Glutamatergic neuron (in vitro differentiated cells): ENCODE measurements around the gene RBFOX2. TPM values are rescaled to one million over a fixed set of nuclear protein-coding genes. Genes with fewer than 3 reads are reported as not detected.
"Not testable (repeated sequence)": the region's sequence is repeated elsewhere in the genome, so short reads cannot be mapped to it uniquely, and the experiment has no call there.

Source experiments
- DNase-seq: peaks from one replicate; pipeline ENCODE4 v3.0.0; 2022
- H3K27ac Mint-ChIP-seq: one replicate; pipeline ENCODE4 v1.8.0; 2020; ENCODE audit warnings: mild to moderate bottlenecking, mixed read lengths, inconsistent platforms; ENCODE audit not compliant: unreplicated experiment
- H3K27me3 Mint-ChIP-seq: one replicate; pipeline ENCODE4 v1.8.0; 2020; ENCODE audit warnings: mild to moderate bottlenecking, moderate library complexity, mixed read lengths, inconsistent platforms; ENCODE audit not compliant: unreplicated experiment
- H3K36me3 Mint-ChIP-seq: one replicate; pipeline ENCODE4 v1.8.0; 2020; ENCODE audit warnings: mild to moderate bottlenecking, mixed read lengths, inconsistent platforms; ENCODE audit not compliant: unreplicated experiment
- H3K4me1 Mint-ChIP-seq: one replicate; pipeline ENCODE4 v1.8.0; 2020; ENCODE audit warnings: mild to moderate bottlenecking, low read depth, mixed read lengths, inconsistent platforms; ENCODE audit not compliant: unreplicated experiment
- H3K4me3 Mint-ChIP-seq: one replicate; pipeline ENCODE4 v1.8.0; 2020; ENCODE audit warnings: mild to moderate bottlenecking, mixed read lengths, inconsistent platforms; ENCODE audit not compliant: unreplicated experiment
- H3K9me3 Mint-ChIP-seq: one replicate; pipeline ENCODE4 v1.8.0; 2020; ENCODE audit warnings: mild to moderate bottlenecking, moderate library complexity, mixed read lengths, inconsistent platforms; ENCODE audit not compliant: unreplicated experiment
- total RNA-seq: library from RNA; stranded (reverse); fragmentation: NEBNext Ultra II Directional; extraction: Animal tissue kit (Norgen Biotek cat#: 25700); gene quantifications from one replicate; pipeline ENCODE4 v1.2.1, GENCODE V29; 2021; ENCODE audit not compliant: unreplicated experiment
- TF ChIP-seq, protein P1 (sequence below): fragments of 200-600 bp; sonication (generic); IDR thresholded peaks from one replicate; pipeline ENCODE4 v1.5.0; 2021; ENCODE audit not compliant: partially characterized antibody, unreplicated experiment

Gene RBFOX2
- total RNA-seq, 1 donor from 2014 or later, result 380 TPM

- Mint-ChIP-seq H3K27me3 (peaks cover 8% of the 10 kb centered on the region), H3K4me3 (no peak overlapping the region), H3K4me1 (peaks cover 11% of the 10 kb centered on the region), H3K9me3 (peaks cover 2% of the 10 kb centered on the region), H3K27ac (no peak overlapping the region), H3K36me3 (no peaks in the 10 kb centered on the region)
- no peak for DNase-seq
- TF ChIP-seq, protein P1, sequence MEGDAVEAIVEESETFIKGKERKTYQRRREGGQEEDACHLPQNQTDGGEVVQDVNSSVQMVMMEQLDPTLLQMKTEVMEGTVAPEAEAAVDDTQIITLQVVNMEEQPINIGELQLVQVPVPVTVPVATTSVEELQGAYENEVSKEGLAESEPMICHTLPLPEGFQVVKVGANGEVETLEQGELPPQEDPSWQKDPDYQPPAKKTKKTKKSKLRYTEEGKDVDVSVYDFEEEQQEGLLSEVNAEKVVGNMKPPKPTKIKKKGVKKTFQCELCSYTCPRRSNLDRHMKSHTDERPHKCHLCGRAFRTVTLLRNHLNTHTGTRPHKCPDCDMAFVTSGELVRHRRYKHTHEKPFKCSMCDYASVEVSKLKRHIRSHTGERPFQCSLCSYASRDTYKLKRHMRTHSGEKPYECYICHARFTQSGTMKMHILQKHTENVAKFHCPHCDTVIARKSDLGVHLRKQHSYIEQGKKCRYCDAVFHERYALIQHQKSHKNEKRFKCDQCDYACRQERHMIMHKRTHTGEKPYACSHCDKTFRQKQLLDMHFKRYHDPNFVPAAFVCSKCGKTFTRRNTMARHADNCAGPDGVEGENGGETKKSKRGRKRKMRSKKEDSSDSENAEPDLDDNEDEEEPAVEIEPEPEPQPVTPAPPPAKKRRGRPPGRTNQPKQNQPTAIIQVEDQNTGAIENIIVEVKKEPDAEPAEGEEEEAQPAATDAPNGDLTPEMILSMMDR, result no peak
These were observed 23.9 kb upstream of the RBFOX2 start for GRCh38 chr22:36052505-36052941.

GRCh38 chr22:36049678-36049997, 21.0 kb upstream of the RBFOX2 start:
- Mint-ChIP-seq H3K9me3 (peaks cover 2% of the 10 kb centered on the region), H3K36me3 (no peaks in the 10 kb centered on the region), H3K27ac (no peak overlapping the region), H3K4me1 (no peaks in the 10 kb centered on the region), H3K27me3 (no peaks in the 10 kb centered on the region), H3K4me3 (no peak overlapping the region)
- DNase-seq, result no peak
- TF ChIP-seq, protein P1, result no peak

GRCh38 chr22:36048911-36049677, 20.5 kb upstream of the RBFOX2 start:
- no peaks in the 10 kb centered on the region for H3K36me3 Mint-ChIP-seq
- TF ChIP-seq, protein P1, result no peak
- H3K9me3 Mint-ChIP-seq, result peaks cover 3% of the 10 kb centered on the region
- DNase-seq, result no peak
- H3K27ac Mint-ChIP-seq, result no peak overlapping the region
- H3K4me3 Mint-ChIP-seq, result no peak overlapping the region
- H3K27me3 Mint-ChIP-seq, result no peaks in the 10 kb centered on the region
- H3K4me1 Mint-ChIP-seq, result no peaks in the 10 kb centered on the region

GRCh38 chr22:36044517-36044916, 15.9 kb upstream of the RBFOX2 start:
- DNase-seq, H3K27ac Mint-ChIP-seq, H3K4me1 Mint-ChIP-seq, H3K4me3 Mint-ChIP-seq, H3K36me3 Mint-ChIP-seq, H3K9me3 Mint-ChIP-seq, H3K27me3 Mint-ChIP-seq: not testable (repeated sequence)

DNA sequence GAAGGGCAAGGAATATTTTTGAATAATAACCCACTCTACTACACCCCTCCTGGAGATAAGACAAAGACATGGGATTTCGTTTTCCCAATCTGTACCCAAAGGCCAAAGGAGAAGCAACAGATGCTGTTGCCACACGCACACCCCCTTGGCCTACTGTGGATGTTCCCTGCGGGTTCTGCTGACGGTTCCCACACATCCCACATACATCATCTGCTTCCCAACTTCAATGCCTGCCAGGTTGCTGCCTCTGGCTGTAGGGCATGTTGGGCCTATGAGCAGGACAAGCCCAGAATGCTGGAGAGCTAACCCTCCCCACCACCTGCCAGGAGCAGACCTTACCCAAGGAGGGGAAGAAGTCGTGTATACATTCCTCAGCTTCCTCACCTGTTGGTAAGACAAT, 13.6 kb upstream of the RBFOX2 start:
- no peaks in the 10 kb centered on the region for H3K36me3 Mint-ChIP-seq
- TF ChIP-seq, protein P1, result no peak
- H3K4me3 Mint-ChIP-seq, result no peak overlapping the region
- H3K9me3 Mint-ChIP-seq, result peaks cover 6% of the 10 kb centered on the region
- H3K27ac Mint-ChIP-seq, result no peak overlapping the region
- DNase-seq, result no peak
- peaks cover 4% of the 10 kb centered on the region for H3K4me1 Mint-ChIP-seq
- H3K27me3 Mint-ChIP-seq, result peaks cover 4% of the 10 kb centered on the region
